DOHH2 (cell line): Measurements from ENCODE around the gene HBEGF.

Experiments used
- H3F3A ChIP-seq: fragments of 200-600 bp; sonication (generic), shearing (Covaris generic); 2 replicates; pipeline ENCODE4 v1.6.0; 2016; ENCODE audit warnings: antibody characterized with exemption, mild to moderate bottlenecking; ENCODE audit not compliant: control insufficient read depth, insufficient read depth
- H3K27ac ChIP-seq: fragments of 200-600 bp; sonication (generic); 2 replicates; pipeline ENCODE4 v1.5.1; 2014; ENCODE audit warnings: low read depth, mild to moderate bottlenecking, low read length, moderate library complexity
- H3K27me3 ChIP-seq: fragments of 200-600 bp; sonication (generic); 2 replicates; pipeline ENCODE4 v1.6.1; 2014; ENCODE audit warnings: mild to moderate bottlenecking, low read length, mixed read lengths; ENCODE audit not compliant: control insufficient read depth
- H3K36me3 ChIP-seq: fragments of 200-600 bp; sonication (generic); 2 replicates; pipeline ENCODE4 v1.6.1; 2014; ENCODE audit warnings: mild to moderate bottlenecking, low read length, moderate library complexity, mixed read lengths; ENCODE audit not compliant: control insufficient read depth
- H3K4me1 ChIP-seq: fragments of 200-600 bp; sonication (generic); 2 replicates; pipeline ENCODE4 v1.6.1; 2014; ENCODE audit warnings: mild to moderate bottlenecking, low read length, mixed read lengths; ENCODE audit not compliant: control insufficient read depth
- H3K4me2 ChIP-seq: fragments of 200-600 bp; sonication (generic); 2 replicates; pipeline ENCODE4 v1.6.0; 2014; ENCODE audit warnings: mild to moderate bottlenecking, low read length, moderate library complexity
- H3K4me3 ChIP-seq: fragments of 200-600 bp; sonication (generic); 2 replicates; pipeline ENCODE4 v1.5.1; 2014; ENCODE audit warnings: mild to moderate bottlenecking, low read length, mixed read lengths
- H3K79me2 ChIP-seq: fragments of 200-600 bp; sonication (generic); 2 replicates; pipeline ENCODE4 v1.6.1; 2014; ENCODE audit warnings: mild to moderate bottlenecking, low read length, mixed read lengths; ENCODE audit not compliant: control insufficient read depth
- H3K9me2 ChIP-seq: fragments of 200-600 bp; sonication (generic); replicated peaks from 2 replicates; pipeline ENCODE4 v1.6.1; 2014; ENCODE audit warnings: mild to moderate bottlenecking, low read length, mixed read lengths; ENCODE audit not compliant: control insufficient read depth
- H3K9me3 ChIP-seq: fragments of 200-600 bp; sonication (generic); 2 replicates; pipeline ENCODE4 v1.6.1; 2014; ENCODE audit warnings: antibody characterized with exemption, low read length, mixed read lengths; ENCODE audit not compliant: control insufficient read depth, insufficient read depth
- H4K20me1 ChIP-seq: fragments of 200-600 bp; sonication (generic); 2 replicates; pipeline ENCODE4 v1.6.0; 2014; ENCODE audit warnings: low read depth, mild to moderate bottlenecking, antibody characterized with exemption, low read length, moderate library complexity; ENCODE audit not compliant: control insufficient read depth, insufficient read depth
- CTCF ChIP-seq: fragments of 200-600 bp; sonication (generic); IDR thresholded peaks from one replicate; pipeline ENCODE4 v1.5.1; 2014; ENCODE audit warnings: antibody characterized with exemption, mild to moderate bottlenecking, low read depth, low read length; ENCODE audit not compliant: poor library complexity, severe bottlenecking
- EZH2phosphoT487 ChIP-seq: fragments of 200-600 bp; sonication (generic); IDR thresholded peaks from 2 replicates; pipeline ENCODE4 v1.6.1; 2017; ENCODE audit warnings: borderline replicate concordance, mild to moderate bottlenecking, antibody characterized with exemption, low read length, moderate library complexity, mixed read lengths

The HBEGF gene

GRCh38 chr5:140381972-140382371 is 35.6 kb upstream of the HBEGF start:
- H3K27ac ChIP-seq: no peak overlapping the region
- H3K36me3 ChIP-seq: no peaks in the 10 kb centered on the region
- no peaks in the 10 kb centered on the region for H3K4me1 ChIP-seq
- H3K27me3 ChIP-seq: no peaks in the 10 kb centered on the region
- H3K9me2 ChIP-seq: no peaks in the 10 kb centered on the region
- no peak overlapping the region for H3K4me3 ChIP-seq
- TF ChIP-seq CTCF (no peak), EZH2phosphoT487 (no peak)
- no peaks in the 10 kb centered on the region for H3F3A ChIP-seq
- no peak overlapping the region for H3K4me2 ChIP-seq
- no peaks in the 10 kb centered on the region for H4K20me1 ChIP-seq
- H3K9me3 ChIP-seq: no peaks in the 10 kb centered on the region
- no peaks in the 10 kb centered on the region for H3K79me2 ChIP-seq

- Histone ChIP-seq H3K9me3 (no peaks in the 10 kb centered on the region), H3K36me3 (no peaks in the 10 kb centered on the region), H3K4me1 (no peaks in the 10 kb centered on the region), H3K79me2 (no peaks in the 10 kb centered on the region), H3K27ac (no peak overlapping the region), H3K4me2 (no peak overlapping the region), H3K4me3 (no peak overlapping the region), H4K20me1 (no peaks in the 10 kb centered on the region), H3K27me3 (no peaks in the 10 kb centered on the region), H3F3A (no peaks in the 10 kb centered on the region), H3K9me2 (no peaks in the 10 kb centered on the region)
- TF ChIP-seq EZH2phosphoT487: no peak
- TF ChIP-seq CTCF: no peak
These were observed 34.9 kb upstream of the HBEGF start for GRCh38 chr5:140381351-140381750.

- H3K4me3 ChIP-seq: no peak overlapping the region
- no peak overlapping the region for H3K4me2 ChIP-seq
- TF ChIP-seq EZH2phosphoT487 (no peak), CTCF (peak; percentile 88)
These were observed 26.6 kb upstream of the HBEGF start for GRCh38 chr5:140372971-140373487.

More at GRCh38 chr5:140372971-140373487, 26.6 kb upstream of the HBEGF start:
- Histone ChIP-seq H3K27ac (no peak overlapping the region), H3K9me2 (no peaks in the 10 kb centered on the region), H3K9me3 (no peaks in the 10 kb centered on the region), H3K27me3 (no peaks in the 10 kb centered on the region), H3K36me3 (no peaks in the 10 kb centered on the region), H3F3A (no peaks in the 10 kb centered on the region), H3K79me2 (no peaks in the 10 kb centered on the region), H4K20me1 (no peaks in the 10 kb centered on the region), H3K4me1 (no peaks in the 10 kb centered on the region)
